Karpas-422 (cell line): Measurements from ENCODE around the gene SHISA6. TPM values are rescaled to one million over a fixed set of nuclear protein-coding genes. Genes with fewer than 3 reads are reported as not detected.
"Not testable (repeated sequence)": the region's sequence is repeated elsewhere in the genome, so short reads cannot be mapped to it uniquely, and the experiment has no call there.

Experiments
- DNase-seq: peaks from one replicate; pipeline ENCODE4 v3.0.0-alpha.2; 2015
- H2AFZ ChIP-seq: fragments of 200-600 bp; sonication (generic); 2 replicates; pipeline ENCODE4 v1.6.1; 2014; ENCODE audit warnings: antibody characterized with exemption, low read length, mixed read lengths
- H3K27ac ChIP-seq: fragments of 200-600 bp; sonication (generic); 2 replicates; pipeline ENCODE4 v1.5.1; 2014; ENCODE audit warnings: mild to moderate bottlenecking, low read length, moderate library complexity
- H3K27me3 ChIP-seq: fragments of 200-600 bp; sonication (generic); 2 replicates; pipeline ENCODE4 v1.6.1; 2014; ENCODE audit warnings: low read length, mixed read lengths
- H3K36me3 ChIP-seq: fragments of 200-600 bp; sonication (generic); 2 replicates; pipeline ENCODE4 v1.6.1; 2014; ENCODE audit warnings: low read length, mixed read lengths; ENCODE audit not compliant: insufficient read depth
- H3K4me1 ChIP-seq: fragments of 200-600 bp; sonication (generic); 2 replicates; pipeline ENCODE4 v1.6.1; 2014; ENCODE audit warnings: mild to moderate bottlenecking, low read length, mixed read lengths
- H3K4me2 ChIP-seq: fragments of 200-600 bp; sonication (generic); 2 replicates; pipeline ENCODE4 v1.6.1; 2014; ENCODE audit warnings: low read length, low read depth, mild to moderate bottlenecking; ENCODE audit not compliant: poor library complexity, severe bottlenecking
- H3K4me3 ChIP-seq: fragments of 200-600 bp; sonication (generic); 2 replicates; pipeline ENCODE4 v1.5.1; 2014; ENCODE audit warnings: mild to moderate bottlenecking, antibody characterized with exemption, low read length, mixed read lengths
- H3K79me2 ChIP-seq: fragments of 200-600 bp; sonication (generic); 2 replicates; pipeline ENCODE4 v1.6.1; 2014; ENCODE audit warnings: mild to moderate bottlenecking, low read length, mixed read lengths
- H3K9ac ChIP-seq: fragments of 200-600 bp; sonication (generic); 2 replicates; pipeline ENCODE4 v1.6.0; 2014; ENCODE audit warnings: low read length
- H3K9me2 ChIP-seq: fragments of 200-600 bp; sonication (generic), shearing (Covaris generic); replicated peaks from 2 replicates; pipeline ENCODE4 v1.6.0; 2014; ENCODE audit warnings: mild to moderate bottlenecking, low read length, moderate library complexity; ENCODE audit not compliant: insufficient read depth
- H3K9me3 ChIP-seq: fragments of 300-700, 200-600 bp; sonication (generic); 2 replicates; pipeline ENCODE4 v1.6.1; 2014; ENCODE audit warnings: low read length, mixed read lengths
- H4K20me1 ChIP-seq: fragments of 200-600 bp; sonication (generic); 2 replicates; pipeline ENCODE4 v1.6.1; 2014; ENCODE audit warnings: mild to moderate bottlenecking, antibody characterized with exemption, low read length, low read depth; ENCODE audit not compliant: insufficient read depth
- total RNA-seq: library from RNA; depleted of rRNA; stranded (reverse); fragments of >200 nt; shearing (Covaris generic); gene quantifications from 2 replicates; pipeline ENCODE4 v1.2.3, GENCODE V29; 2014; ENCODE audit warnings: low replicate concordance

The SHISA6 gene
- total RNA-seq, 1 experiment from 2014 or later: not detected

DNA sequence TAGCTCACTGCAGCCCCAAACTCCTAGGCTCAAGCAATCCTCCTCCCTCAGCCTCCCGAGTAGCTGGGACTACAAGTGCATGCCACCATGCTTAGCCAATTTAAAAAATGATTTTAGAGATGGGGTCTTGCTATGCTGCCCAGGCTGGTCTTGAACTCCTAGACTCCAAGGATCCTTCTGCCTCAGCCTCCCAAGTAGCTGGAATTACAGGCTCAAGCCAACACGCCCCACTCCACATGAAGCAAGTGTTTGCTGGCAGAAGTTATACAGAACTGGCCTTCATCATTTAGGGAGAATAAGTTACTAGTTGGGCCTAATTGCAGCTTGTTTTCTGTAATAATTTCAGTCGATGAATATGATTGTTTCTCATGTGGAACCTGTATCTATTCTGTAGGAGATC lies 68.0 kb downstream of the SHISA6 start:
- Histone ChIP-seq H3K4me2 (no peak overlapping the region), H3K36me3 (no peaks in the 10 kb centered on the region), H4K20me1 (no peaks in the 10 kb centered on the region), H3K79me2 (no peaks in the 10 kb centered on the region), H3K27me3 (no peaks in the 10 kb centered on the region), H3K4me1 (no peaks in the 10 kb centered on the region), H2AFZ (no peak overlapping the region), H3K9me3 (no peaks in the 10 kb centered on the region), H3K9ac (no peak overlapping the region), H3K4me3 (no peak overlapping the region), H3K27ac (no peak overlapping the region), H3K9me2 (no peaks in the 10 kb centered on the region)
- no peak for DNase-seq

DNA sequence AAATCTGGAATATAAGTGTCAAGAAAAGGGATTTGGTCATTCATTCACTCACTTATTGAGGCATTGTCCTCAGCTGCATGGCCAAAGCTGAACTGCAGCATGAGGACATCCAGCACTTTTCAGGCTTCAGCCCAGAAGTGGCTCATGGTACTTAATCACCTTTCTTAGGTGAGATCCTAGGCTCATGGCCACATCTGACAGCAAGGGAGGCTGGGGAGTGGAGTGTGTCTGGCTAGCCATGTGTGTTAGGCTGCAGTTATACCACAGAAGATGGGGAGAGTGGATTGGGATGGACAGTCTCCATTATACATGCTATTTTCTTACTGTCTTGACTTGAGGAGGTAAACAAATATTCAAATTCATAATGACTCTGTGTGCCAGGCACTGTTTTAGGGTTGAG lies 68.8 kb downstream of the SHISA6 start:
- Histone ChIP-seq H4K20me1 (no peaks in the 10 kb centered on the region), H3K27me3 (no peaks in the 10 kb centered on the region), H3K9me2 (no peaks in the 10 kb centered on the region)

GRCh38 chr17:11316451-11316850 lies 75.4 kb downstream of the SHISA6 start:
- H3K36me3 ChIP-seq, H3K9me3 ChIP-seq, H3K27ac ChIP-seq, H3K9me2 ChIP-seq, H2AFZ ChIP-seq, H4K20me1 ChIP-seq, H3K79me2 ChIP-seq, DNase-seq, H3K9ac ChIP-seq, H3K4me3 ChIP-seq, H3K27me3 ChIP-seq, H3K4me2 ChIP-seq, H3K4me1 ChIP-seq: not testable (repeated sequence)

More for the DNA sequence above, 68.8 kb downstream of the SHISA6 start:
- Histone ChIP-seq H3K36me3 (no peaks in the 10 kb centered on the region), H3K9ac (no peak overlapping the region), H3K9me3 (no peaks in the 10 kb centered on the region), H2AFZ (no peak overlapping the region), H3K4me1 (no peaks in the 10 kb centered on the region), H3K79me2 (no peaks in the 10 kb centered on the region), H3K4me2 (no peak overlapping the region), H3K27ac (no peak overlapping the region), H3K4me3 (no peak overlapping the region)
- no peak for DNase-seq

GRCh38 chr17:11318207-11318606 lies 77.2 kb downstream of the SHISA6 start:
- Histone ChIP-seq H3K9me3 (no peaks in the 10 kb centered on the region; the same call in 1 of the 2 replicates), H3K4me1 (no peaks in the 10 kb centered on the region), H3K4me2 (no peak overlapping the region), H3K9ac (no peak overlapping the region), H2AFZ (no peak overlapping the region), H3K27me3 (no peaks in the 10 kb centered on the region), H3K36me3 (no peaks in the 10 kb centered on the region), H3K79me2 (no peaks in the 10 kb centered on the region), H3K4me3 (no peak overlapping the region), H3K27ac (no peak overlapping the region), H3K9me2 (no peaks in the 10 kb centered on the region), H4K20me1 (no peaks in the 10 kb centered on the region)
- no peak for DNase-seq

DNA sequence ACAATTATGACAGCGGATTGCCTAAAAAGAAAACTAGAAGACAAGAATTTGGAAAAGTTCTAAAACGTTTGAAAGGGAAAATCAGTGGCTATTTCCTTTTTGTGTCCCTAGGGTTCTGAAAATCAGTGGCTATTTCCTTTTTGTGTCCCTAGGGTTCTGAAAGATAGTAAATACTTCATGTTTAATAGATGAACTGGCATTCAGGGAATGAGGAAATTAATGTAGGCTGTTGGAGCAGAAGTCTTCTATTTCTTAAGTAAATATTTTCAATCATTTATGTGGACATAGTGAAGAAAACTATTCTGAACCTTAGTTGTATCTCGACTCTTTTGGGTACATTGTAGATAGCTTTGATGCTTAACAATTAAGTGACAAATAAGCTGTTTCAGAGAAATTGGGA lies 78.9 kb downstream of the SHISA6 start:
- no peak overlapping the region for H2AFZ ChIP-seq
- H3K27me3 ChIP-seq: no peaks in the 10 kb centered on the region
- H3K9ac ChIP-seq: no peak overlapping the region
- no peaks in the 10 kb centered on the region for H3K79me2 ChIP-seq
- no peak for DNase-seq
- H3K9me3 ChIP-seq: no peaks in the 10 kb centered on the region; the same call in 1 of the 2 replicates
- H3K9me2 ChIP-seq: no peaks in the 10 kb centered on the region
- no peak overlapping the region for H3K4me2 ChIP-seq
- H3K36me3 ChIP-seq: no peaks in the 10 kb centered on the region
- H3K4me3 ChIP-seq: no peak overlapping the region
- H4K20me1 ChIP-seq: no peaks in the 10 kb centered on the region
- H3K4me1 ChIP-seq: no peaks in the 10 kb centered on the region
- H3K27ac ChIP-seq: no peak overlapping the region

GRCh38 chr17:11324021-11324420 lies 83.0 kb downstream of the SHISA6 start:
- no peaks in the 10 kb centered on the region; the same call in 1 of the 2 replicates for H3K9me3 ChIP-seq
- H4K20me1 ChIP-seq: no peaks in the 10 kb centered on the region
- no peaks in the 10 kb centered on the region for H3K4me1 ChIP-seq
- H3K79me2 ChIP-seq: no peaks in the 10 kb centered on the region
- H3K9me2 ChIP-seq: no peaks in the 10 kb centered on the region
- no peak overlapping the region for H3K4me2 ChIP-seq
- H3K36me3 ChIP-seq: no peaks in the 10 kb centered on the region
- H2AFZ ChIP-seq: no peak overlapping the region
- no peak for DNase-seq
- H3K27me3 ChIP-seq: no peaks in the 10 kb centered on the region
- no peak overlapping the region for H3K27ac ChIP-seq
- no peak overlapping the region for H3K9ac ChIP-seq
- H3K4me3 ChIP-seq: no peak overlapping the region

GRCh38 chr17:11324846-11325420 lies 83.9 kb downstream of the SHISA6 start:
- no peak overlapping the region for H2AFZ ChIP-seq
- no peak overlapping the region for H3K9ac ChIP-seq
- no peaks in the 10 kb centered on the region for H3K27me3 ChIP-seq
- H3K27ac ChIP-seq: no peak overlapping the region
- H3K9me3 ChIP-seq: no peaks in the 10 kb centered on the region; the same call in 1 of the 2 replicates
- DNase-seq: no peak
- no peaks in the 10 kb centered on the region for H4K20me1 ChIP-seq
- no peaks in the 10 kb centered on the region for H3K9me2 ChIP-seq
- no peaks in the 10 kb centered on the region for H3K36me3 ChIP-seq
- no peaks in the 10 kb centered on the region for H3K79me2 ChIP-seq
- no peak overlapping the region for H3K4me3 ChIP-seq
- H3K4me2 ChIP-seq: no peak overlapping the region
- H3K4me1 ChIP-seq: no peaks in the 10 kb centered on the region

- H3K79me2 ChIP-seq: no peaks in the 10 kb centered on the region
- H2AFZ ChIP-seq: no peak overlapping the region
- no peak overlapping the region for H3K4me3 ChIP-seq
- DNase-seq: no peak
- H3K9me3 ChIP-seq: no peaks in the 10 kb centered on the region; the same call in 1 of the 2 replicates
- H4K20me1 ChIP-seq: no peaks in the 10 kb centered on the region
- no peak overlapping the region for H3K9ac ChIP-seq
- no peaks in the 10 kb centered on the region for H3K4me1 ChIP-seq
- no peak overlapping the region for H3K27ac ChIP-seq
- no peak overlapping the region for H3K4me2 ChIP-seq
- H3K9me2 ChIP-seq: no peaks in the 10 kb centered on the region
- no peaks in the 10 kb centered on the region for H3K27me3 ChIP-seq
- H3K36me3 ChIP-seq: no peaks in the 10 kb centered on the region
These were observed 85.5 kb downstream of the SHISA6 start for GRCh38 chr17:11326492-11326891.
